NOMO-1 (cell line): ENCODE data around the gene SCML1.

Experiments used
- DNase-seq, 2 experiments: peaks; one replicate each; lab custom pipeline; 2025; ENCODE audit not compliant: unreplicated experiment in 2 of 2; lab: John Stamatoyannopoulos, UW

Gene SCML1

DNA sequence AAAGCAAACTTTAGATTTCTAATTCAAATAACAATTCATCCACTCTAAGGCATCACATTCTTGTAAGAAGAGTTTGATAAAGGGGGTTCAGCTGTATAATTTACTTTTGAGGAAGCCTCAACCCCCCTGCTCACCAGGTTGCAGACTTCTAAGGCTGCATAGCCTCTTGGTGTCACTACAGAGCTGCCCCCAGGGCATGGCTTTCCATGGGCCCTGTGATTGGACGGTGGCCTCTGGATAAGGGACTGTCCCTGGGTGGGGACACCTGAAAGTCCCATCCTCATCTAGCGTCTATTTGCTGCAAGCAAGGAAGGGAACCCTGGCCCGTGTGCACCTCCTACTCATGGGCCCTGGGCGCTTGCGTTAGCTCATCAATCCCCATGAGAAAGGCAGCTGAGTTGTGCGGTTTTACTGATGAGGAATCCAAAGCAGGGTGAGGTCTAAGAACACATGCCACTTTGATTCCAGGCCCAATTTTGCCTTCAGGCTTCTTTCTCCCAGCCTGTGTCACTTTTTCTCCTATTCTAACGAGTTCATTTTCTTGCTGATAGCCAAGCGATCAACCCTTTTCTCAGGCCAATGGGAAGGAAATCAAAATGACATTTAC, 51.8 kb downstream of the SCML1 start:
- DNase-seq: no peak

DNA sequence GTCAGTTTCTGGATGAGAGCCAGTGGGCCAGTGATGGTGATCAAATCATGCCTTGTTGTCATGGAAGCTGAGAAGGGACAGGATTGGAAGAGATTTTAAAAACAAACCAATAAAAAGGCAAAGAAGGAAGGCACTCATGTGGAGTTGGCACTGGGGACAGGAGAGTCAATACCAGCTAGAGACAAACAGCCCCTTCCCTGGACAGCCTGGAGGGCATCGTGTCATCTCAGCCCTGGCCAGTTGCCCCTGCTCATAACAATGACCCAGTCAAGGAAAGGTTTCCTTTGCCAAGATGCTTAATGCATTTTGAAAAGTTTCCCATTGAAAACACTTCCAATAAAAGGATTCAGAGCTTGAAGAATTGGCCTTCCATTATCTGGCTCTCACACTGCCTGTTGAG, 55.5 kb downstream of the SCML1 start:
- no peak for DNase-seq

GRCh38 chrX:17798921-17799320, 61.6 kb downstream of the SCML1 start:
- DNase-seq: peak in 1 of 2 experiments; percentile 2

- no peak for DNase-seq
Measured at GRCh38 chrX:17801431-17801830, 64.1 kb downstream of the SCML1 start.

GRCh38 chrX:17802756-17803155, 65.5 kb downstream of the SCML1 start:
- no peak for DNase-seq

DNA sequence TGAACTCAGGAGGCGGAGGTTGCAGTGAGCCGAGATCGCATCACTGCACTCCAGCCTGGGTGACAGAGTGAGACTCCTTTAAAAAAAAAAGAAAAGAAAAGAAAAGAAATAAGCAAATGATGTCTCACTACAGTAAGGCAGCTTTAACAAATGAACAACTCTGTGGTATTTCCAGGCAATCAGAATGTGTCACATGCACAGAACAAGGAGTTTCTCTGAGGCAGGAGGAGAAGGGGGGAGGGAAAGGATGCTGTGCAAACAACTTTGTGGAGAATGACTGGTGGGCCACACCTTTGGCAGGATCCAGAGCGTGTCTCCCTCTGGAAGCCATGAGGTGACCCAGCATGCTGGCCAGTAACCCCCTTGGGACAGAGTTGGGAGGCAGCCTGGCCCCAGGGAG, 66.2 kb downstream of the SCML1 start:
- no peak for DNase-seq
